ENCODE measurements around the gene ZDHHC11.
"Not testable (repeated sequence)": the region's sequence is repeated elsewhere in the genome, so short reads cannot be mapped to it uniquely, and the experiment has no call there.

DNA sequence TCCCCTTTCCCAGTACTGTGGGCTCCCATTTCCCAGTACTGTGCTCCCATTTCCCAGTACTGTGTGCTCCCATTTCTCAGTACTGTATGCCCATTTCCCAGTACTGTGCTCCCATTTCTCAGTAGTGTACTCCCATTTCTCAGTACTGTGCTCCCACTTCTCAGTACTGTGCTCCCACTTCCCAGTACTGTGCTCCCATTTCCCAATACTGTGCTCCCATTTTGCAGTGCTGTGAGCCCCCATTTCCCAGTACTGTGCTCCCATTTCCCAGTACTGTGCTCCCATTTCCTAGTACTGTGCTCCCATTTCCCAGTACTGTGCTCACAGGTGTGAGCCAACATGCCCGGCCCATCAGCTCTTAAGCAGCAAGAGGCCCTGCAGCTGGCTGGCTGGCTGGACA is 54.9 kb downstream of the ZDHHC11 start:
- TF ChIP-seq EP300, POLR2A (IDR thresholded peaks at IDR 0.05): not testable (repeated sequence)
- TF ChIP-seq, protein P1, sequence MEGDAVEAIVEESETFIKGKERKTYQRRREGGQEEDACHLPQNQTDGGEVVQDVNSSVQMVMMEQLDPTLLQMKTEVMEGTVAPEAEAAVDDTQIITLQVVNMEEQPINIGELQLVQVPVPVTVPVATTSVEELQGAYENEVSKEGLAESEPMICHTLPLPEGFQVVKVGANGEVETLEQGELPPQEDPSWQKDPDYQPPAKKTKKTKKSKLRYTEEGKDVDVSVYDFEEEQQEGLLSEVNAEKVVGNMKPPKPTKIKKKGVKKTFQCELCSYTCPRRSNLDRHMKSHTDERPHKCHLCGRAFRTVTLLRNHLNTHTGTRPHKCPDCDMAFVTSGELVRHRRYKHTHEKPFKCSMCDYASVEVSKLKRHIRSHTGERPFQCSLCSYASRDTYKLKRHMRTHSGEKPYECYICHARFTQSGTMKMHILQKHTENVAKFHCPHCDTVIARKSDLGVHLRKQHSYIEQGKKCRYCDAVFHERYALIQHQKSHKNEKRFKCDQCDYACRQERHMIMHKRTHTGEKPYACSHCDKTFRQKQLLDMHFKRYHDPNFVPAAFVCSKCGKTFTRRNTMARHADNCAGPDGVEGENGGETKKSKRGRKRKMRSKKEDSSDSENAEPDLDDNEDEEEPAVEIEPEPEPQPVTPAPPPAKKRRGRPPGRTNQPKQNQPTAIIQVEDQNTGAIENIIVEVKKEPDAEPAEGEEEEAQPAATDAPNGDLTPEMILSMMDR (IDR thresholded peaks at IDR 0.05): not testable (repeated sequence)
